ENCODE data around the gene LPCAT1.

DNA sequence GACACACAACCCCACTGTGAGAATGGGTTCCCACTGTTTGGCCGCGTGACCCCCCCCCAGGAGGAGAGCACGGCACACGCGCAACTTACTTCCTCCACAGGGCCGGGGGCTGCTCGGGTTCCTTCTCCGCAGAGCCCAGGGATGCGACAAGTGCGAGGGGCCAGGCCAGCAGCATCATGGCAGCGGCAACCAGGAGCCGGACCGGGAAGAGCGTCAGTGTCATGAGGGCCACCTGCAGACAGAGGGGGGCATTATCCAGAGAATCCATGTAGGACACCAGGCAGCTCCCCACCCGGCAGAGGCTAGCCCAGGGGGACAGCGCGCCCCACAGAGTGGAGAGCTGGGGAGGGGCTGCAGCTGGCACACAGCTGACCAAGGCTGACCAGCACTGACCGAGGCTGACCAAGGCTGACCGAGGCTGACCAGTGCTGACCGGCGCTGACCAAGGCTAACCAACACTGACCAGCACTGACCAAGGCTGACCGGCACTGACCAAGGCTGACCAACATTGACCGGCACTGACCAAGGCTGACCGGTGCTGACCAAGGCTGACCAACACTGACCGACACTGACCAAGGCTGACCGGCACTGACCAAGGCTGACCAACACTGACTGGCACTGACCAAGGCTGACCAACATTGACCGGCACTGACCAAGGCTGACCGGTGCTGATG lies 22.3 kb downstream of the LPCAT1 start:
- TF ChIP-seq PATZ1 (CRISPR knock-in tag; IDR thresholded peaks at IDR 0.05; ENCODE audit: borderline replicate concordance) (no peak), ZNF8 (CRISPR knock-in tag; IDR thresholded peaks at IDR 0.05) (no peak), ZC3H10 (CRISPR knock-in tag; IDR thresholded peaks at IDR 0.05) (no peak)
